ENCODE results near the gene CAMK2N2.

GRCh38 chr3:184233127-184233843 is 28.1 kb downstream of the CAMK2N2 start:
- TF ChIP-seq, protein P1, sequence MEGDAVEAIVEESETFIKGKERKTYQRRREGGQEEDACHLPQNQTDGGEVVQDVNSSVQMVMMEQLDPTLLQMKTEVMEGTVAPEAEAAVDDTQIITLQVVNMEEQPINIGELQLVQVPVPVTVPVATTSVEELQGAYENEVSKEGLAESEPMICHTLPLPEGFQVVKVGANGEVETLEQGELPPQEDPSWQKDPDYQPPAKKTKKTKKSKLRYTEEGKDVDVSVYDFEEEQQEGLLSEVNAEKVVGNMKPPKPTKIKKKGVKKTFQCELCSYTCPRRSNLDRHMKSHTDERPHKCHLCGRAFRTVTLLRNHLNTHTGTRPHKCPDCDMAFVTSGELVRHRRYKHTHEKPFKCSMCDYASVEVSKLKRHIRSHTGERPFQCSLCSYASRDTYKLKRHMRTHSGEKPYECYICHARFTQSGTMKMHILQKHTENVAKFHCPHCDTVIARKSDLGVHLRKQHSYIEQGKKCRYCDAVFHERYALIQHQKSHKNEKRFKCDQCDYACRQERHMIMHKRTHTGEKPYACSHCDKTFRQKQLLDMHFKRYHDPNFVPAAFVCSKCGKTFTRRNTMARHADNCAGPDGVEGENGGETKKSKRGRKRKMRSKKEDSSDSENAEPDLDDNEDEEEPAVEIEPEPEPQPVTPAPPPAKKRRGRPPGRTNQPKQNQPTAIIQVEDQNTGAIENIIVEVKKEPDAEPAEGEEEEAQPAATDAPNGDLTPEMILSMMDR (optimal IDR thresholded peaks at IDR 0.05 in 1 of 3, IDR thresholded peaks at IDR 0.05 in 1 of 3, conservative IDR thresholded peaks at IDR 0.05 in 1 of 3; ENCODE audit: extremely low read depth in 1 of 3, insufficient read depth in 2 of 3, low read length in 3 of 3) = no peak
- TF ChIP-seq EZH2 (IDR thresholded peaks at IDR 0.05; ENCODE audit: low read length) = no peak

Measured in keratinocyte (primary cell).